Fibroblast of skin of left biceps (primary cell): ENCODE results near the gene OXCT1.
"Not testable (repeated sequence)": the region's sequence is repeated elsewhere in the genome, so short reads cannot be mapped to it uniquely, and the experiment has no call there.

Experiments used
- DNase-seq, 2 experiments: peaks; one replicate each; pipeline ENCODE4 v3.0.0-alpha.2; 2013; ENCODE audit warnings: low read depth in 2 of 2

The OXCT1 gene

DNA sequence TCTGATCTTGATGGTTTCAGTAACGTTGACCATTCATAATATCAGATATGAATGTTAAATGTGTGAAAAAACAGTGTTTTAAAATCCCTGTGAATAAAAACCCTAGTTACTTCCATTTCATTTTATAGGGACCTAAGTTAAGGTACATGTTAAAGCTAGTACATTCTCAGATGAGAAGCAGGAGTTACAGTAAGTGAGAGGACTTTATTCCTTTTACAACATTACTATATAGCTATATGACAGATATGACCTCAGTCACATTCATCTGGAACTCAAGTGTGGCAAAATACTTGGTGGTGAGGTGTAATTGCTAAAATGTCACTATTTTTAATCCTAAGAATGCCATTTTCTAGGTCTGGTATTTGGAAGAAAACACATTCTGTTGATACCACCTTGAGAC lies 96.4 kb downstream of the OXCT1 start:
- DNase-seq: no peak

DNA sequence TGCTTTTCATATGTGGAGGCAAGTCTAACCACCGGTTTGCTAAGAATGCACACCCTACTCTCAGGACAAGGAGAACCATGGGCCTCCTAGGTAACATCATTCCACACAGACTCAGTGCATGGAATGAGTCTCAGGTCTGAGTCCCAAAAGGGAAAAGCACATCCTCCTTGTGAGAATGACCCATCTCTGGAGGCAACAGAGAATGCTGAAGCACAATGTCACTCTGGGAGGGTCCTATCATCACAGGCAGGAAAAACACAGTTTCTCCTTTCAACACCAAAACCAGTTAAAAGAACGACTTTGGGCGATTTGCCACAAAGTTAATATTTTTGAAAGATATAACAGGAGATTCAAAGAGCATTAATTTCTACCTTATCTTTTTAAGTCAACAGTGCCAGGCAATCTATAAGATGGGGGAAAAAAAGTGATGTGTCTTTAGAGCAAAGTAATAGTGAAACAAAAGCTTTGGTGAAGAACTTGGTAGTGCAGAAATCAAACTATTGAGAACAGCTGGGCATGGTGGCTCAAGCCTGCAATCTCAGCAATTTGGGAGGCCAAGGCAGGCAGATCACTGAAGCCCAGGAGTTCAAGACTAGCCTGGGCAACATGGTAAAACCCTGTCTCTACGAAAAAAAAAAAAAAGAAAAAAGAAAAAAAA lies 97.3 kb downstream of the OXCT1 start:
- no peak for DNase-seq

DNA sequence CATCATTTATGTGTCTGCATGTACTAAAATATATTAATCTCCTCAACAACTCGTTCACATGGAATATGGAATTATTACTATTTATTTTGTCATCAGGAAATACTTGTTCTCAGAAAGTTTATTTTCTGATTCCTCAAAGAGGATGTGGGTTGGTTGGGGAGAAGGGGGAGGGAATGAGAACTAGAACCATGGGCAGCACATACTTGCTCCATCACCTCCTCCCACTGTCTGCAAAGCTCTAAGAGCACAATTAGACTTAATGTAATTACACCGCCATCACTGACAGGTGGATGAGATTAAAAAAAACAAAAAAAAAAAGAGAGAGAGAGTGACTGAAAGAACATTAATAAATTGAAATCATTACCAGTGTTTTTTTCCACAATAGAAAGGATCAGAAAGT lies 98.2 kb downstream of the OXCT1 start:
- no peak for DNase-seq

DNA sequence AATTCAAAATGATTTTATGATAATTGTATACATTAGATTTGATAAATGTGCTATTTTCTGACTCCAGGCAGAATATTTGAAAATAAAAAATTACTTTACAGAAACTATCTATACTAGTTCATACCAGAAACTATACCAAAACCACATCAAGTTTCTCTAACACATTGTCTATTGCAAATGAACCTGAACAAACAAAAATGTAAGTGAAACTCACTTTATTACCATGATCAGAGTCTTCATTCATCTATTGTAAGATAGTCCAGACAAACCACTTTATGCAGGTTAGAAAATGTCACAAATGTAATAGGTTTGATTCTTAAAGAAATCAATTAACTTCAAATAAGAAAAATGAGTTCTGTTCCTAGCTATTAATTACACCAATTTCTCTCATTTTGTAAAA lies 99.4 kb downstream of the OXCT1 start:
- DNase-seq: no peak

DNA sequence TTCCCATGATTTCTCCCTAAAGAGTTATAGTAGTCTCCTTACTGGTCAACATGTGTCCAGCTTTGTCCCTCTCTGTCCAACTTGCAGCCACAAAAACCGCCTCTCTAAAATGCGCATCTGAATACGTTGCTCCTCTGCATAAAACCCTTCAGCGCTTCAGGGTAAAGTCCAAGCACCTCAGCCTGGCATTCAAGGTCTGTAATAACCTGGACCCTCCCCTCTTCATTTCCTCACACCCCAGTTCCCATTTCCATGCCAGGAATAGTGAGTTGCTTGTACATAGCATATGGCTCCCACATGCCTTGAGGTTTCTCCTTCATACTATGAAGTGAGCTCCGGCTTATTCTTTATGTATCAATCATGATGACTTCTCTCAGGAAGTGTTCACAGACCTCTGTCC lies 101.5 kb downstream of the OXCT1 start:
- no peak for DNase-seq

DNA sequence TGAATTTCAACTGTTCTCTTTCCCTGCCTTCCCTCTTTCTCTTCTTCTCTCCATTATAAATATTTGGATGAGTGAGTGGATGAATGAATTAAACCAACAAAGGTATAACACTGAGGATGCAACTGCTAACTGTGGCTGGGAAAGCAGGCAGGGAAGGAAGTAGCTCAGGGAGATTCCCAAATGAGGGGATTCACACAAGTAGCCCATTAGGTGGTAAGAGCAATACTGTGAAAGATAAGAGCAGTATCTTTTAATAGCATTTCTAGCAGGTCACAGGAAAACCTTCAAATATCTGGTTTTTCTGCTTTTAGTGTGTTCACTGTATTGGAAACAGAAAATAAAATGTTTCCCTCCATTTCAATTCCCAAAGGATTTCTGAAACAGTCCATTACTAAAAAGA lies 105.6 kb downstream of the OXCT1 start:
- DNase-seq: no peak

DNA sequence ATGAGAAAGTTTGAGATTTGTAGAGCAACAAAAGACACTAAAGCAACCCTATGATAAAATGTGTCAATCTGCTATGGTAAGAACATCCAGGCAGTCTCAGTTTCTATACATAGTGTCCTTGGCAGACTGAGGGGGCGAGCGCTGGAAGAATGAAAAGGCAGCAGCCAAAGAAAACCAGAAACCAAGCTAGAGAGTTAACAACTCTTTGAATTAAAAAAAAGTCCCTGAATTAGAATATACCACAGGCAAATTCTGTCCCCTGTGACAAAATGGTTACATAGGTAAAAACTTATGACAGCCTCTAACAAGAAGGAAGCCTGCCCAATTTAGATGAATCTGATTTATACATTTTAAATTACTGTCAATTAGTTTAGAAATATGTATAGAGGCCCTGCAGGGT lies 106.7 kb downstream of the OXCT1 start:
- DNase-seq: no peak

DNA sequence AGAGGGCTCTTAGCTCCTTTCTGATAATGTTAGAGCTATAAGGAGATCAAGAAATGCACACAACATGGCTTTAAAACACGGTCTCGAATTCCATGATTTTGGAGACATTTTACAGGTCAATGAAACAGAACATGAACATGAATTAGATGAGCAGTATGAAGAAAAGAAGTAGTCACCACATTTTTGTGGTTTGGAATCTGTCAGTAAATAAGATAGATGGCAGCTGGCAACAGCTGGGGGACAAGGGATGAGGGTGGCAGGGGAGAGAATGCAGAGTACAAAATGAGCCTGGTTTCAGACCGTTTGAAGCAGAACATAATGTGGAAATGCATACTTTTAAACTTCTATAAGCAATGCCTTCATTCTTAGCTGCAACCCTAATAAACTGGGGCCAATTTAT lies 107.1 kb downstream of the OXCT1 start:
- peak; percentile 51 to 56 for DNase-seq

DNA sequence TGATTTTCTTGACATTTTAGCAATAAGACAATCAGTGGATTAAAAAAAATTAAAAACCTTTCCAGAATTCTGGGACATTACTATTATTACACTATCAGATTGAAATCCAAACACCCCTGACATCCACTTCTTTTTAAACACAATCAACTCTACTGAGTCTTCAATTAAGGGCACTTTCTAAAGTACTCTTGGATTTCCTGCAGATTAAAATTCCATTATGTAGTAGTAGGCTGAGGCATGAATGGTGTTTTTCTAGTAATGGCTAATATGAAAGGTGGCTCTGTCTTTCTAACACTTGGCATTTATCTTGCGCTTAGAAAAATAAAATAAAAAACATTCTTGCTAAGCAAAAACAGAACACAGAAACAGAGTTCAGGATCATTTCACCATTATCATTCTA lies 107.8 kb downstream of the OXCT1 start:
- no peak for DNase-seq

DNA sequence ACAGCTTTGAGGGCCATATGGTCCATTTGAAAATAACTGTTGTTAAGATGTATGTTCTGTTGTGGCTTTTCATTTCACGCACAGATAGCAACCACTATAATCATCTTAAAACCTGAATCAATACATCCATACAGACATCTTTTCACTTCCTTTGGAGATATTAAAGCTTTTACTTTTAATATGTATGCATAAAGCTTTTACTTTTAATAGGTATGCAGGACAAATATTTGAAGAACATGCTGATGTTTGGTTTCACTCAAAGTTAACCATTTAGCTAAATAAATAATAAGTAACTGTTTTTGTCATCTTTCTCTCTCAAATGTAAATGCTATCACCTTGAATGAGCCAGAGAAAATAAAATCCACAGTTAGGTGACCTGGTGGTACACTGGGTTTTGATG lies 108.6 kb downstream of the OXCT1 start:
- no peak for DNase-seq

DNA sequence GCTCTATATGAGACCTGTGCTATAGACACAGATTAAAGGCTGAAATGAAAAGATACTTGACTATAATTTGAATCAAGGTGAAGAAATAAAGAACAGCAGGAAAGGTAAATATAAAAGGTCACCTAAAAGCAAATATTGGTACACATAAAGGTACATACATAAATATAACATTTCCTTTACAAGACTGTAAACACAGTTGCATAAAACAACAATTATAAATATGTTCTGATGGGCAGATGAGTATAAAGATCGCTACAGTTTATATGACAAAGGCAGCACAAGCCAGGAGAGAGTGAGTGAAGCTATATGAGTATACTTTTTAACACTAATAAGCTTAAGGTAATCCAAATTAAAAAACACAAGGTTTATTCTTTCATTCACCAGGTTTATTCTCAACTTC lies 114.5 kb downstream of the OXCT1 start:
- no peak for DNase-seq

DNA sequence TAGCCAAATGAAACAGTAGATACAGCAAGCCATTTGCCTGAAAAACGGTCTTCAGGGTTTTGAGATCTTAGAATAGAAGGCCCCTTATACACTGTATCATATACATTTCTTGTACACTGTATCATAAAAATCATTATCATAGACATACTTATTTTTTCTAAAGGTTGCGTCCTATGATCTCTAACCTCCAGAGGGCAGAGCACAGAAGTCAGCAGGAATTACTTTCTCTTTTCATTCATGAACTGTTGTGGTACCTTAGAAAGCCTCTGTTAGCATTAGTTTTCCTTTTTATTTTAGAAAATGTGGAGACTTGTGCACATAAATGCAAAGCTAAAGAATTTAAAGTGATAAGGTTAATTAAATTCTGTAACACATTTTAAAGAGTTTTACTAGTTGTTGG lies 115.4 kb downstream of the OXCT1 start:
- DNase-seq: no peak

DNA sequence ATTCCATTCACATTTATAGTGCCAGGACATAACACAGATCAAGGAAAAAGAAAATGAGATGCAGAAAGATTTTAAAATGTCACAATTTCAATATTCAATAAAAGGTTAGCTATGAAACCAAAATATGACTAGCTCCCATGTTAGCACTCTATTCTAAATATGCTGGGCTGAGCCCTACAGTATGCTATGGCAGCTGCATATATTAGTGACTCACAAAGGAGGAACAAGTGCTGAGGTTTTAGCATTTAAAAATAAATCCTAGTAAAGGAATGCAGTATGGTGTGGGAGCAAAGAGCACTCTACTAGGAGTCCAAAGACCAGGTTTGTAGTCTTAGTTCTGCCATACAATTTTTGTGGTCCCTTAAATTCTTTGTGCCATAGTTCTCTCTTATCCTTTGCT lies 118.4 kb downstream of the OXCT1 start:
- DNase-seq: no peak

DNA sequence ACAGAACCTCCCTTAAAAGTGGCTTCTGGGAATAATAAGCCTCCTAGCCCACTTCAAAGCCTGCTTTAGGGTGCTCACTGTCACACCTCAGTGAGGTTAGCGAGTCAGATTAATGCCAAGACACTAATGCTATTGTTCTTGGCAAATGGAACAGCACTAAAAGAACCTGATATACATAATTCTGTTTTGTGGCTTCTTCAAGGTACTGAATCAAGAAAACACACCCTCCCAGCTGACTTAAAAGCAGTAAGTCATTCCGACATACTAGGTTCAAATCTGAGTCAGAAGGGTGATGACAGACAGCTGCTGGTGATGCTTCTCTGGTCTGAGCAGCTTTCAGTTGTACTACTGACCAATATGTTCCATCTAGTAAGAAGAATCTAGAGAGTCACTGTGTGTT lies 121.6 kb downstream of the OXCT1 start:
- peak; percentile 17 to 23 for DNase-seq

DNA sequence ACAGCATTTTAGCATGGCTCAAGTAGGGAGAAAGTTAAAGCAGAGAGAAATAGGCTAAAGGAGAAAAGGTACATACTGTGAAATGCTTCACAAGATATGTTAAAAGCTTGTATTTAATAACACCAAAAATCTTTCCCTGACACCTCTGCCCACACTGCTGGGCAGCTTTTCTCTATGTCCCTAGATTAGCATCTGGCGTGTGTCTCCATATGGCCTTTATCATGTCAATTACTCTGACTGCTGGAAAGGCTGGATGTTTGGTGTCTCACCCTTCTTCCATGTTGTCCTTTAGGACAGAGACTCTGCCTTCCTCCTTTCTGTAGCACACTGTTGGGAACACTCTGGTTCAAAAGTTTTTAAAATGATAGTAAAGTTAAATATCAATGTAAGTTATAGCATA lies 122.5 kb downstream of the OXCT1 start:
- no peak for DNase-seq

DNA sequence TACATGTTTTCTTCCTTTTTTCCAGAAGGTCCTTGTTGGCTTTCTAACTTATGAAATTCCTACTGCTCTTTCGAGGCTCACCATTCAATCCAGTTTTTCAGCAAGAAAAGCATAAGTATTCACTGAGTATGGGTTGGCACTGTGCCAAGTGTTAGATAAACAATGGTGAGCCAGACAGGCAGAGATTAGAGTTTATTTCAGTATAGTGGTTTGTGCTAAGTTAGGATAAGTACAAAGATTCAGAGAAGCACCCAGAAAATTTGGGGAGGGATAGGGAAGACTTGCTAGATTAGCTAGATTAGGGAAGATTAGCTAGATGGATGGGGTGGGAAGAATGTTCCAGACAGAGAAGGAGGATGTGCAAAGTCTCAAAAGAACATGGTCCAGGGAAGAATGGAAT lies 122.9 kb downstream of the OXCT1 start:
- no peak for DNase-seq

DNA sequence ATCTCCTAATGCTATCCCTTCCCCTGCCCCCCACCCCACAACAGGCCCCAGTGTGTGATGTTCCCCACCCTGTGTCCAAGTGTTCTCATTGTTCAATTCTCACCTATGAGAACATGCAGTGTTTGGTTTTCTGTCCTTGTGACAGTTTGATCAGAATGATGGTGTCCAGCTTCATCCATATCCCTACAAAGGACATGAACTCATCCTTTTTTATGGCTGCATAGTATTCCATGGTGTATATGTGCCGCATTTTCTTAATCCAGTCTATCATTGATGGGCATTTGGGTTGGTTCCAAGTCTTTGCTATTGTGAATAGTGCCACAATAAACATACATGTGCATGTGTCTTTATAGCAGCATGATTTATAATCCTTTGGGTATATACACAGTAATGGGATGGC lies 127.6 kb downstream of the OXCT1 start:
- DNase-seq: not testable (repeated sequence)

DNA sequence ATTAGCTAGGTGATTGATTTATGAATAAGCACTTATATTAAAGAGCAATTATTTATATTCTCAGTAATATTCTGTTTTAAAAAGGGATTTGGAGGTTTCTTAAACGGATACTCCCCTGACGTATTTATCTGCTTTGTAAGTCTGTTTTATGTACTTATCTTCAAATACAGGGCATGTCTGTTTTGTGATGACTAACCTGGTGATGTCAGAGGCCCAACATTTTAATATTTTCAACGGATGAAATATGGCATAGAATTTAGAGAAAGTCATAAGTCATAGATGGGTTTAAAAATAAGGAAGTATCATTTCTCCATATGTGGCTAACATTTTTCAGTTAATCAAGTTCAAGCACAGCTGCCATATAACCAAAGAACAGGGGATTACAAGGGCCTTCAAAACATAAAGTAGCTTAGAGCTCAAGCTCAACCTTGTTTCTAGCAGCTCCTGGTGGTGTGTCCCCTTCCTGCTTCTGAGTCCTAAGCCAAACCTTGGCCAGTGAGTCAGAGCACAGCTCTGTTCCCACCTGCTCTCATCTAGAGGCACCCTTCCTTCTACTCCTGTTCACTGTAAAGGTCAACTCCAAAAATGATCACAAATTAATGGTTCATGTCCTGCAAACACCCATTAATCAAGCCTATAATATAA lies 131.4 kb downstream of the OXCT1 start:
- DNase-seq: no peak

DNA sequence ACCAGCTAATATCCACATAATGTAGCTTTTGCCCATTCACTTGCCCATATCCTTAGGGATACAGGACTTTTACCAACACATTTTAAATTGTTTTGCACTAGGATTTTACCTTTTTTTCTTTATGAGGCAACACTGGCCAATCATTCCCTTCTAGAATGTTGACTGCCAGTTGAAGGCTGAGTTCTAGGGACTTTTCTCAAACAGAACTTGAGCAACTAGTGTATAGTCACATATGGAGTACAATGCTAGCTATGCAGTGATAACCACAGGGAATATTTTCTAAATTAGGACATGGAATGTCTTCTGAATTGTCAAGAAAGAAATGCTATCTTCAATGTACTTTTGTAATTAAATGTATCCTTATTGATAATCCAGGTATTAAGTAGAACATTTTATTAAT lies 133.6 kb downstream of the OXCT1 start:
- peak; percentile 9 to 14 for DNase-seq

DNA sequence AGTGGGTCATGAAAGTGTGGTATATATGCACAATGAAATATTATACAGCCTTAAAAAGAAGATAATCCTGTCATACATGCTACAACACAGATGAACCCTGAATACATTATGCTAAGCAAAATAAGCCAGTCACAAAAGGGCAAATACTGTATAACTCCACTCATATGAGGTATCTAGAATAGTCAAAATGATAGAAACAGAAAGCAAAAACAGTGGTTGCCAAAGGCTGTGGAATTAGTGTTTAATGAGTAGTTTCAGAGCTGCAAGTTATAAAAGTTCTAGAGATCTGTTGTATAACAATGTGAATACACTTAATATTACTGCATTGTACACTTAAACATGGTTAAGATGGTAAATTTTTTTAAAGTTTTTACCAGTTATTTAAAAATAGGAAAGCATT lies 135.0 kb downstream of the OXCT1 start:
- DNase-seq: no peak

DNA sequence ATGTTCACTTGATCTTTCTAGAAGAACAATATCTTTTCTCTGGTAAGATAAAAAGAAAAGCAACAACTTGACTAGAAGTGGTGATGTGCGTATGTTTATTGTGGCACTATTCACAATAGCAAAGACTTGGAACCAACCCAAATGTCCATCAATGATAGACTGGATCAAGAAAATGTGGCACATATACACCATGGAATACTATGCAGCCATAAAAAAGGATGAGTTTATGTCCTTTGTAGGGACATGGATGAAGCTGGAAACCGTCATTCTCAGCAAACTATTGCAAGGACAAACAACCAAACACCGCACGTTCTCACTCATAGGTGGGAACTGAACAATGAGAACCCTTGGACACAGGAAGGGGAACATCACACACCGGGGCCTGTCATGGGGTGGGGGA lies 140.8 kb downstream of the OXCT1 start:
- DNase-seq: not testable (repeated sequence)

DNA sequence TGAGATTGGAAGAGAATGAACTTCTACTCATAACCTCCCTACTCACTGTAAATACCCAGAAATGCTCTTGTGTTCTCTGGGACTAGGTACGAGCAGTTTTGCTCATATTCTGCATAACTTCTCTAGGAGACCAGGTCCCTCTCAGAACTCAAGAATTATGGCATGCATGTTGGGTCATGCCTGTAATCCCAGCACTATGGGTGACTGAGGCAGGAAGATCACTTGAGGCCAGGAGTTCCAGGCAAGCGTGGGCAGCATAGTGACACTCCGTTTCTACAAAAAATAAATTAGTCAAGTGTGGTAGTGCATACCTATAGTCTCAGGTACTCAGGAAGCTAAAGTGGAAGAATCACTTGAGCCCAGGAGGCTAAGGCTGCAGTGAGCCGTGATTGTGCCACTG lies 141.9 kb downstream of the OXCT1 start:
- DNase-seq: no peak

DNA sequence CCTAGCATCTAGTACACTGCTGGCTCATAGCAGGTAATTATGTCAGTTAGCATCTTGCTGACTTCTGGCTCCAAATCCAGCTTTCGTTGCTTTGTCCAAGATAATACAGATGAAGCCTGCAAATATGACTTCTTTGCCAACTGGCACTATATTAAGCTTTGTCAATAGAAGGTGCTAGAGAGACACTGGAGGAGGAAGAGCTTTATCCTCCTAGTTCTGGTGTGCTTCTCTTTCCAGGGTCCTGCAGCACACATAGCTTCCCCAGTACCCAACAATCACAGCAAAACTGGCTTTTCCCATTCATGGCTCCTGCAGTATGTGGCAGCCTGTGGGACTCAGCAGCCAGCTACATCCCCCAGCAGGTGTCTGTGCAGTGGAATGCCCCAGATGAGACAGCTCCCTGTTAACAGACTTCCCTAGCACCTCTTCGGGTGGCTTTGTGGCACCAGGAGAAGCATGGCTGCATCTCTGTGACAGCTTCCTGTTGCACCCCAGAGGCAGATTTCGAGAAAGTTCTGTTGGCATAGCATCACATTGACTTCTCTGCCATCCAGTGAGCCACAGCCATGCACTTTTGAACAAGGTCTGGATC lies 147.8 kb downstream of the OXCT1 start:
- DNase-seq: no peak

DNA sequence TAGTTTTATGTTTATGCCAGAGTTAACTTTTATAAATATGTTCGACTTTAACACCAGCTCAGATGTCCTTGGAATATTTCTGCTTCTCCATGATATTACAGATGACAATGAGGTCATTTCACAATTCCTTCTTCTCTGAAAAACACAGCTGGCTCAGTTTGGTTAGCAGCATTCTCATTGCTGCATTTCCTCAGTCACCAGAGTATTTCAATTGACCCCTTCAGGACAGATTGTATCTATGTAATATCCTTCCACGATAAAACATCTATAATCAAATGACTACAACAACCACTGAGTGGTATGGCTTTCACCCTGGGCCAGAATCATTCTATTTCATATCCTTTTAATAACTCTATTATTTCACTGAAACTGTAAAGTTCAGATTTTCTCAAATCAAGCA lies 148.7 kb downstream of the OXCT1 start:
- no peak for DNase-seq
